A549 (cell line): Measurements from ENCODE around the gene MYO1B.

Experiments
- CTCF ChIP-seq: fragments of >200 bp; sonication (Bioruptor Twin); formaldehyde crosslinking; IDR thresholded peaks from 3 replicates; pipeline ENCODE4 v1.5.1; 2016
- JUN ChIP-seq, 2 experiments: fragments of >200 bp; sonication (Bioruptor Twin); formaldehyde crosslinking; IDR thresholded peaks; 2 replicates in 1 of 2; 3 replicates in 1 of 2; pipeline ENCODE4 v1.6.1; 2016 to 2017
- NPAS2 ChIP-seq: fragments of 250-450 bp; sonication (Bioruptor Pico); IDR thresholded peaks from 2 replicates; pipeline ENCODE4 v1.8.0; 2022; ENCODE audit warnings: mild to moderate bottlenecking, moderate library complexity, borderline replicate concordance
- PBX3 ChIP-seq: IDR thresholded peaks from 2 replicates; pipeline ENCODE4 v1.6.1; 2012
- USF2 ChIP-seq: fragments of 450-650 bp; IDR thresholded peaks from 2 replicates; pipeline ENCODE4 v1.6.1; 2014; ENCODE audit warnings: antibody characterized with exemption

GRCh38 chr2:191415858-191416257 lies 170.7 kb downstream of the MYO1B start:
- no peak for TF ChIP-seq JUN (IDR thresholded peaks at IDR 0.05)
- no peak for TF ChIP-seq CTCF
- no peak for TF ChIP-seq PBX3
- TF ChIP-seq NPAS2 (CRISPR knock-in tag) = no peak
- TF ChIP-seq USF2 = no peak
